CD4-positive, alpha-beta T cell treated with Interferon gamma for 1 hour (primary cell): Measurements from ENCODE around the gene USP34.

Source experiments
- DNase-seq: peaks from one replicate; pipeline ENCODE4 v3.0.0-alpha.2; 2020

Gene USP34

GRCh38 chr2:61283443-61284160 lies 187.3 kb downstream of the USP34 start:
- no peak for DNase-seq

- no peak for DNase-seq
These were observed 188.7 kb downstream of the USP34 start for GRCh38 chr2:61282104-61282590.

GRCh38 chr2:61281321-61281720 lies 189.6 kb downstream of the USP34 start:
- no peak for DNase-seq

GRCh38 chr2:61277756-61278155 lies 193.1 kb downstream of the USP34 start:
- DNase-seq: no peak

- DNase-seq: no peak
These were observed 195.2 kb downstream of the USP34 start for GRCh38 chr2:61275575-61276184.

GRCh38 chr2:61272421-61273070 lies 198.3 kb downstream of the USP34 start:
- DNase-seq: no peak

GRCh38 chr2:61268249-61268648 lies 202.6 kb downstream of the USP34 start:
- no peak for DNase-seq

- DNase-seq: no peak
These were observed 204.0 kb downstream of the USP34 start for GRCh38 chr2:61266632-61267505.

- DNase-seq: no peak
These were observed 207.1 kb downstream of the USP34 start for GRCh38 chr2:61263830-61264229.

- no peak for DNase-seq
These were observed 208.2 kb downstream of the USP34 start for GRCh38 chr2:61262699-61263098.

GRCh38 chr2:61257446-61257845 lies 213.4 kb downstream of the USP34 start:
- DNase-seq: no peak

- no peak for DNase-seq
These were observed 215.1 kb downstream of the USP34 start for GRCh38 chr2:61255580-61256437.

GRCh38 chr2:61254536-61254935 lies 216.4 kb downstream of the USP34 start:
- DNase-seq: no peak

GRCh38 chr2:61253136-61253535 lies 217.8 kb downstream of the USP34 start:
- no peak for DNase-seq

GRCh38 chr2:61252031-61252430 lies 218.9 kb downstream of the USP34 start:
- no peak for DNase-seq

GRCh38 chr2:61249521-61250071 lies 221.3 kb downstream of the USP34 start:
- DNase-seq: no peak

- DNase-seq: no peak
These were observed 223.6 kb downstream of the USP34 start for GRCh38 chr2:61247204-61247812.

- no peak for DNase-seq
These were observed 226.2 kb downstream of the USP34 start for GRCh38 chr2:61244694-61245093.

GRCh38 chr2:61241266-61241665 lies 229.6 kb downstream of the USP34 start:
- DNase-seq: no peak

- DNase-seq: no peak
These were observed 232.5 kb downstream of the USP34 start for GRCh38 chr2:61238219-61239012.
